AG08396 (cell line): ENCODE results near the gene BTBD6.

Experiments used
- DNase-seq: peaks from one replicate; pipeline ENCODE4 v3.0.0; 2012; ENCODE audit warnings: low spot score, mixed read lengths

The BTBD6 gene

DNA sequence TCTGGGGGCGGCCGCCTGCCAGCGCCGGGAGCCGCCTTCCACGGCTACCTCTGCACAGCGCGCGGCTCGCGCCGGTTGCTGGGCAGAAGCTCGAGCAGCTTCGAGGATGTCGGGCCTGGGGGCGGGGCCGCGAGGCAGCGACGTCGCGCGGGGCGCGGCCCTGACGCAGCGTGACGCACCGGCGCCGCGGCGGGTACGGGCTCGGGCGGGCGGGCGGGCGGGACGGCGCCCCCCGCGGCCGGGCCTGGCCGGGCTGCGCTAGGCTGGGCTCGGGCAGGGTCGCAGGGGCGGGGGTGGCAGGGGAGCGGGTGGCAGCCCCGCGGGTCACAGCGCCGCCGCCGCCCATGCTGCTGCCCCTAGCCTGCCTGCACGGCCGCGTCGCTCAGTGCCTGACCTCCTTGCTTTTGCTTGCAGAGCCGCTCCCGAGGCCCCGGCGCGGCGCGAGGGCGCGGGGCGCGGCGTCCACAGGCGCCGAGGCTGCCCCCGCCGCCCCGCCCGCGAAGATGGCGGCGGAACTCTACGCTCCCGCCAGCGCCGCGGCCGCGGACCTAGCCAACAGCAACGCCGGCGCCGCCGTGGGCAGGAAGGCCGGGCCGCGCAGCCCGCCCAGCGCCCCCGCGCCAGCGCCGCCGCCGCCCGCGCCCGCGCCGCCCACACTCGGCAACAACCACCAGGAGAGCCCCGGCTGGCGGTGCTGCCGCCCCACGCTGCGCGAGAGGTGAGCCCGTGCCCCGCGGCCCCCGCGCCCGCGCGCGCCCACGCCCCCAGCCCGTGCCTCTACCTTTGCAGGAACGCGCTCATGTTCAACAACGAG lies at the start of gene BTBD6:
BTBD6 (plus strand) TSS at position 166 of the 814 bp plus-strand sequence; CDS start at position 345, 179 bp downstream.
- DNase-seq: peak; percentile 98

DNA sequence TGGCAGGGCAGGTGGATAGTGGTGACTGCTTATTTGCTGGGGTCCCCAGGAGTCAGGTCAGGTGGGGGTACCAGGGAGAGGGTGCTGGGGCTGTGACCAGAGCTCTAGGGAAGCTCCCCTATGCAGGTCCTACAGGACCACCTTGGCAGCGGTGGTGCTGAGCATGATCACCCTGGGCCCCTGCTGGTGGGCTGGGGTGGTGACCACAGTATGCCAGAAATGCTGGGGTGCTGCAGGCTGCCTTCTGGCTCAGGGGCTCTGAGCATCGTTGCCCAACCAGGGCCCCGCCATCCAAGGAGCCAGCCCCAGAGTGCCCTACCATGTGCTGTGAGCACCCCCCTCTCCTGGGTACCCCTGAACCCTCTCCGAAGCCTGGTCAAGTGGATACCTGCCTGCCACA lies 49.7 kb upstream of the BTBD6 start:
- no peak for DNase-seq

DNA sequence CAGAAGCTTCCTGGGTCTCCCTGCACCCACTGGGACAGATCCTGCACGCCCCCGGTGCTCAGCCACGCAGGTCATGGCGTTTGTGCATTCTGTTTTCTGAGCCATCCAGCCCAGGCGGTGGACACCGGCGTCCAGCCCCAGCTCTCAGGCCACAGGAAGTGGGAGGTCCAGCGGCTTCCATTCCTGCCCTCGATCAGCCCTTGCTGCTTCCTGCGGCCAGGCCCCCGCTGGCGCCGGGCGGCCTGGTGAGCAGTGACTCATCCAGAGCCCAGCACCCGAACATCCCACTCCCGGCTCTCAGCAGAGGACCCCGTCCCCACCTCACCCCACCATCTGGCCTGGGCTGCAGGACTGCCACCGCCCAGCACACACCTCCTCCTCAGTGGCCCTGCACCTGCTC lies 49.2 kb upstream of the BTBD6 start:
- peak; percentile 62 for DNase-seq

DNA sequence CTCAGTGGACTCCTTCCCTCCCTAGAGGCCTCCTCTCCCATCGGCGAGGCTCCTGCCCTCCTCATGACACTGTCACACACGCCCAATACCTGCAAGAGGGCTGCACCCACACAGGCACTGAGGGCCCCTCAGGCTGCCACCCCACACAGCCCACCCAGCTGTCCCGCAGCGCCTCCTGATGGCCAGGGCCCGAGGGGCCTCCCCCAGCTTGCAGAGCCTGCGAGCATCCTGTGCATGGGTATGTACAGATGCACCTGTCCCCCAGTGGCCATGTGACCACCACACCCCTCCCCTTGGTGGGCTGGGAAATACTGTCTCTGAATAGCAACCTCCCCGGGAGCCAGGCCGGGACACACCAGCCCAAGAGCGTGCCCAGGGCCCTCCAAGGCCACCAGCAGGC lies 48.3 kb upstream of the BTBD6 start:
- DNase-seq: no peak

DNA sequence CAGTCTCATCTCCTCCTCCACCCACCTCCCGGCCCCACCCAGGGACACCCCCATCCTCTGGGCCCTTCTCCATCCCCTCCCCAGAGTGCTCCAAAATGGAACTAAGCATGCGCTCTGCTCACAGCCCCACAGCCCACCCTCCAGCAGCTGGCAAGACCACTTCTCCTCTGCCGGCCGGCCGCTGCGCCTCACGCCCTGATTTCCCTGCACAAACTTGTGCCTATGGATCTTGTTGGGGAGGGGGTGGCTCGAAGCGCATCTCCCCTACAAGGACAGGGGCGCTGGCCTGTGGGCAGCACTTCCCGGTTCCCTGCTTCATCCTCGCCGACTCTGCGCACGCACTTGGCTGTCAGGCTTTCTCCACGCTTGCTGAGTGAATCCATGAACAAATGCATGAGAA lies 47.7 kb upstream of the BTBD6 start:
- no peak for DNase-seq

DNA sequence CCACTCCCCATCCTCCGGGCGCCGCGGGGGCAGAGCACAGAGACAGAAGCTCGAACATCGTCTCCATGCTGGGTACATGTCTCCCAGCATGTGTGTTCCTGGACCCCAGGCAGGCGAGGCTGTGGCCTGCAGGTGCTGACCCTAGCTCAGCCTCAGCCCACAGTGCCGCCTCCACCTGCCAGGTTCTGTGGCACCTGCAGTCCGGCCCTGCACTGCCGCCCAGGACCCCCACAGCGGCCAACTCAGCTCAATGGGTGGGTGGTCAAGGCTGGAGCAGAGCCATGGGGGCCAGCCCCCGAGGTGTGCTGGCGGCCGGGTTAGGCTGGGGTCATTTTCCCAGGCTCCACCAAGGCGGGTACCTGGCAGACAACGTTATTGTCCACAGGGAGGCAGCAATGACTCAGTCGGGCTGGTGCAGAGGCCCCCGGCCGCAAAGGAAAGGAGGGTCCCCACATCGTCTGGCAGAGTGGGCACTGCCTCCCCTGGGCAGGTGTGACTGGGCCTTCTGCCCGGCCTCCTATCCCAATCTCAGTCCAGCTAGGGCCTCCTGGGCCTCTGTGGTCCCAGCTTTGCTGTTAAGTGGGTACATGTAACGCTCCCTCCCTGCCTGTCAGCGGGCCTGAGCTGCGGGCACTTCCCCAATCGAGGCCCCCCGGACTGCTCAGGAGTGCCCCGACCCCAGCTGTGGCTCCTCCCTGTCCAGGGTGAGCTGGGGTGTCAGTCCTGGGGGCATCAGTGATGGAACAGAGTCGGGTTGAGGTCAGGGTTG lies 47.0 kb upstream of the BTBD6 start:
- no peak for DNase-seq

GRCh38 chr14:105201925-105202513 lies 46.3 kb upstream of the BTBD6 start:
- no peak for DNase-seq

- peak; percentile 92 for DNase-seq
These were observed 45.2 kb upstream of the BTBD6 start for GRCh38 chr14:105203057-105203531.

GRCh38 chr14:105203701-105204100 lies 44.6 kb upstream of the BTBD6 start:
- no peak for DNase-seq

DNA sequence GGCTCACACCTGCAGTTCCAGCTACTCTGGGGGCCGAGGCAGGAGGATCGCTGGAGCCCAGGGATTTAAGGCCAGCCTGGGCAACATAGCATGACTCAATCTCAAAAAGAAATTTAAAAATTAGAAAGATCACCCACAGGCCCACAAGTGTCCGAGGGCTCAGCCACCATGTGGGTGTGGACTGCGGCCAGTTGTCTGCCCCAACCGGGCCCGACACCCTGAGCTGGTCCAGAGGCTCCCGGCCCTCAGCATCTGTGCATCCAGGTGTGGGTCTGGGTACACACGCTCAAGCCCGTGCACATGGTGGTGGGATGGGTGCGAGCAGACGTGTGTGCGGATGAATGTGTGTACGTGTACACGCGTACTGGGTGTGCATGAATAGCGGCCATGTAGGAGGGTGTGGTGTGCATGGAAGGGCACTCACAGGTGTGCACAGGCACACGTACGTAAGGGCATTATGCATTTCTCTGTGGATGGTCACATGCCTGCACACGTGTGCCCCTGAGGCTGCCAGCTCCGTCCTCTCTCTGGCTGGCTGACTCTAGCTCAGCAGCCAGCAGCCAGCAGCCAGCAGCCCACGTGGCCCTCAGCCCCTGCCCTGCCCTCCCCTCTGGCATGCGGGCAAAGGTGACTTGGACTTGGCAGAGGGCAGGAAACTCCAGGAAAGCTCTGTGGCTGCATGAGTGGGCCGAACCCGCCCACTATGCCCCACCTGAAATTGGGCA lies 44.0 kb upstream of the BTBD6 start:
- DNase-seq: peak; percentile 59

GRCh38 chr14:105204931-105205672 lies 43.2 kb upstream of the BTBD6 start:
- no peak for DNase-seq

GRCh38 chr14:105205673-105206208 lies 42.6 kb upstream of the BTBD6 start:
- DNase-seq: no peak

GRCh38 chr14:105206873-105207272 lies 41.5 kb upstream of the BTBD6 start:
- no peak for DNase-seq

DNA sequence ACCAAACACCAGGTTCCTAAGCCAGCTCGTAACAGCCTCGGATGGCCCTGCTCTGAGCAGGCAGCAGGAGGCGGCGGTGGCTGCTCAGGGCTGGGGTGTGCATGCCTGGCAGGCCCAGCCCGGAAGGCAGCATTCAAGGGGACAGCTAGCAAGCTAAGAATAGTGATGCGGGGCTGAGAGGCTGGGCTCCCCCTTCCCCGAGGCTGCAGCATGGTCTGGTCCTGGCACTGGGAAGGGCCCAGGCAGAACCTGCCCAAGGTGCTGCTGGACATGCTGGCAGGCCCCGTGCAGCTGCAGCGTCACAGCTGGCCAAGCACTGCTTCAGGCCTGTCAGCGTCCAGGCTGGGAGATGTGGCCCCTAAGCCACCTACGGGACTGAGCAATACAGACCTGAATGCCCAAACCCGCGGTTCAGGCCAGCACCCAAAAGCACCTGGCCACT lies 40.9 kb upstream of the BTBD6 start:
- DNase-seq: no peak

DNA sequence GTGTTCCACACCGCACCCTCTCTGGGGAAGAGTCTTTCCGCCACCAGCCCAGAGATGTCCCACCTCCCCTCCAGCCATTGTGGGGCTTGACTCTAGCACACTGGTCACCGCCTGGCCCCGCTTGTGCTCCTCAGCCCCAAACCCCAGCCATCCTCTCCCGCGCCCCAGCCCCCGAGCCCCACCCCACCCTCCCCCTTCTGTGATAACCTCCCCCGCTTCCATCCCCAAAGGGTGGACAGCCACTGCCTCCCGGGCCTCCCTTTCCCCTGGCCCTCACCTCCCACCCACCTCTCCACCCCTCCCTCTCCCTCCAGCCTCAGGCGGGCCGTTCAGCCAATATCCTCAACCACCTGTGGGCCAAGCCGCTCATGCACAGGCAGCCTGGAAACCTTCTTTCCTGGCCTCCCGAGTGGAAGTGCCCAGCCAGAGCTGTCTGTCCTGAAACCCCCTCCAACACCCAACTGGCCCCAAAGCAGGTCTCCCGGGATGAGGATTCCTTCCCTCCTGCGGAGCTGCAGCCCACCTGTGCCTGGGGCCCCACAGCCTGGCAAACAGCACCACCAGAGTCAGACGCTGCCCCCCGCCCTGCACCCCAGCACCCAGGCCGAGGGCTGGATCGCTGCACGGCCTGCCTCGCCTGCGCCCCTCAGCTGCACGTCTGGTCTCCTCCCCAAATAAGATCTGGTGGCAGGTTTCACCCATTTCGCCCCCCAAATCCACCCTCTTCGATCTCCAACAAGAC lies 40.2 kb upstream of the BTBD6 start:
- no peak for DNase-seq

- no peak for DNase-seq
These were observed 39.6 kb upstream of the BTBD6 start for GRCh38 chr14:105208738-105209075.

DNA sequence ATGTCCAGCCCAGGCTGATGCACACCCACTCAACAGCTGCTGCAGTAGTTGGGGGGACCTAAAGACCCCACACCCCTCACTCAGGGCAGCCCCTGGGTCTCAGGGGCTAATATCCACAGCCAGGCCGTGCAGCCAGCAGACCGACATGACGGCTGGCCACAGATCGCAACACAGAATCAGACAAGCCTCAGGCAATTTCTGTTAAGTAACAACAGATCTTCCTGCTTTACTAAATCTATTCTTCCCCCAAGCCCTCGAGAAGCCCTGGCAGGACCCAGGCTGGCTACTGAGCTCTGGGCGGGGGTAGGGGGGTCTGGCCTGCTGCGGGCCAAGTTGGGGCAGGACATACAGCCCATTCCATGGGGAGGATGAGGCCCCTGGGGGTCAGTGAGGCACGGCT lies 39.2 kb upstream of the BTBD6 start:
- DNase-seq: no peak

DNA sequence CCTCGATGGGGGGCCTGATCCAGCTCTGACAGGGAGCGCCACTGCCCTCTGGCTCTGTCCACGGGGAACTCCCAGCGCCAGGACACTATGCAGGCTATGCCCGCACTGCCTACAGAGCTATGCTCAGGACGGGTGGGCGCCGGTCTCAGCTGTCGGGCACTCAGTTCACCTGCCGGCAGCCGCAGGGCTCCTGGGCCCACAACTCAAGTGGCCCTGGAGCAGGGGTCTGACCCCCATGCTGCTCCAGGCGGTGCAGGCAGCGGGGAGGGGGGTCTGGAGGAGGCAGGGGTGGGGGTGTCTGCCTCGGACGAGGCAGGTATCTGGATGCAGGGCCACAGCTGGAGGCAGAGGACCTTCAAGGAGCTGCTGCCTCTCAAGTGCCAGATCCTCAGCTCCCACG lies 38.7 kb upstream of the BTBD6 start:
- no peak for DNase-seq

GRCh38 chr14:105210266-105211025 lies 37.9 kb upstream of the BTBD6 start:
- no peak for DNase-seq
